GM18861 (cell line): Measurements from ENCODE around the gene SDCCAG8.

Experiments
- ATAC-seq: cut with Tn5 transposase; IDR thresholded peaks from one replicate; pipeline ENCODE4 v1.9.1; 2021; ENCODE audit not compliant: unreplicated experiment

Gene SDCCAG8

DNA sequence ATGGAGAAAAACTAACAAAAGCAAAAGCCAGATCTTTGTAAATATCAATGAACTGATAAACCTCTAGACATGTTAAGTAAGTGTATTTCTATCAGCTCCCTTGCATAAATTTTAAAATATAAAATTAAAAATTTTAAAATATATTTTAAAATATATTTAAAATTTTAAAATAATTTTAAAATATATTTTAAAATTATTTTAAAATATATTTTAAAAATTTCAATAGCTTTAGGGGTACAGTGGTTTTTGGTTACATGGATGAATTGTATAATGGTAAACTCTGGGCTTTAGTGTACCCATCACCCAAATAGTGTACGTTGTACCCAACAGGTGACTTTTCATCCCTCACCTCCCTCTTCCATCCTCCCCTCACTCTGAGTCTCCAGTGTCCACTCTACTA lies 279.2 kb downstream of the SDCCAG8 start:
- no peak for ATAC-seq

DNA sequence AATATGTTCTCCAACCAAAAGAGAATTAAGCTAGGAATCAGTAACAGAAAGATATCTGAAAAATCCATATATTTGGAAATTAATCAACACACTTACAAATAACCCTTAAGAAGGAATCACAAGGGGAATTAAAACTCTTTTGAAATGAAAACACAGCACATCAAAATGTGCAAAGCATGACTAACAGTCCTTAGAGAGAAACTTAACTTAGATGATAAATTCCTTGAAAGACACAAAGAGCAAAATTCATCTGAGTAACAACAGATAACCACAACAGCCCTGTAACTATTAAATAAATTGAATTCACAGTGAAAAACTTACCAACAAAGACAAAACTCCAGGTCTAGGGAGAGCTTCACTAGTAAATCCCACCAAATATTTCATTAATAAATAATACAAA lies 283.8 kb downstream of the SDCCAG8 start:
- ATAC-seq: no peak

DNA sequence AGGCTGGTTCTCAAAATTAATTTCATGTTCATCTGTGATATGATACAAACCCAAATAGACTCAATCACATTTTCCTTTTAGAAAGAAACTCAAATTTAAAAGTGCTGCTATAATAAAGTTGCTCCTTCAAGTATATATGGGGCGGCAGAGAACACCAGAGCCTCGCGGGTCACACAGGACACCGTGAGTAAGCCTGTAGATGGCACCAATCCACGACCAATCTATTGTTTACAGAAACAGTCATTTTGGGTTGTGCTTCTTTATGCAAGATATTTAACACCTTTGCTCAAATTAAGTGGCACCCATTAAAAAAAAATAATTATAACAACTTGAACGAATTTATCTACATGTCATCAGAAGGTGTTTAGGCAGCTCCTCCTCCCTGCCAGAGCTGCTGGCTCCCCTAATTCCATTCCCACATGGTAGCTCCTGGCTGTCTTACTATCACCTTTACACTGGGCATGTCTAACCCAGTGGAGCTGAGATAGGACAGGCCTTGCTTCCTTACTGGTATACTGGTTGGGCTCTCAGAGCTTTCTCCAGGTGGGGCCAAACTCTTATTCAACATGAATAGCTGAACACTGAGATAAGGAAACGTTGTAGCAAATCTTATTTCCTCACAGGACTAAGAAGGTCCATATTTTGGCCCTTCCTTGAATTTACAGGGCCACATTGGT lies 287.0 kb downstream of the SDCCAG8 start:
- no peak for ATAC-seq

DNA sequence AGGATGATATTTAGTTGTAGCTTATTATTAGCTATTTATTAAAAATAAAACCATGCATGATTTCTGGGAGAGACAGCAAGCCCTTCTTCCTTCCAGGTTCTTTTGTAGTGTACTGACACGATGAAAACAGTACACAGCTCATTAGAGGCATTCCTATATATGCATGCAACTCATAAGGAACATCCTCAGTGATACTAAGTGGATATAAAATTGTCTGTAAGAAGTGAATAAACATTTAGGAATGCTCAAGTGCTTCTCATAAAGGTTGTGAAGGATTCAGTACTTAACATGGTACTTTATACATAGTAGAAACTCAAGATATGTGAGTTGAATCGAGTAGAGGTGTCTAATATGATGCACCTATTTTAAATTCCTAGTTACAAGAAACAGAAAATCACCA lies 287.7 kb downstream of the SDCCAG8 start:
- no peak for ATAC-seq

DNA sequence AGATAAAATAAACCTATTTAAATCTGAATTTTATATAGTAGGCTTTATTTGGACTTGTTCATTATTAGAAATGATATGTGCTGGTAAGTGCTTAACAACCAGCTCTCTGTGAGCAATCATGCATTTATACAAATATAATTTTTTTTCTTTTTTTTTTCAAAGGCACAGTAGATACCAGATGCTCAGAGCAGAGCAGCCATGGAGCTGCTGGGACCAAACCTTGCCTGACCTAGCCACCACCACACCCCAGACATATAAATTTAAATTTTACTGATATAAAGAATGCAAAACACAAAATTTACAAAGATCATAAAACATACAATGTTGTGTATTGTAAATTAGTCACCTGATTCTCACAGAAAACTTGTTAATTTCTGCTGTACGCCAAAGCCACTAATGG lies 290.6 kb downstream of the SDCCAG8 start:
- ATAC-seq: no peak

DNA sequence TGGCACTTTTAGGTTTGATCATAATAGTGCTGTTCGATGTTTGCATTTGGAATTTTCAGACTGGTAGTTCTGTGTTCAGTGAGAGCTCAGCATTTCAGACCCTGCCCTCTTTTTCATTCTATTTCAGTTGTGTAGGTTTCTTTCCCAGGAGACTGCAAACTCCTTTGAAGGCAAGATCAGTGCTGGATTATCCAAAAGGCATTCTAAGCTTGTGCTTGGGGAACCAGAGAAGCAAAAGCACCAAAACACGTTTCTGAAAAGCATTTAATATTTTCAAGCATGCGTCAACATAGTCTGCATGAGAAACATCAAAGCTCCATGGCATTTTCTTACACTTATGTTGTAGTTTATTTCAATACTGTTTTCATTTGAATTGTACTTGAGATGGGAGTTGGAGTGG lies 292.1 kb downstream of the SDCCAG8 start:
- no peak for ATAC-seq

DNA sequence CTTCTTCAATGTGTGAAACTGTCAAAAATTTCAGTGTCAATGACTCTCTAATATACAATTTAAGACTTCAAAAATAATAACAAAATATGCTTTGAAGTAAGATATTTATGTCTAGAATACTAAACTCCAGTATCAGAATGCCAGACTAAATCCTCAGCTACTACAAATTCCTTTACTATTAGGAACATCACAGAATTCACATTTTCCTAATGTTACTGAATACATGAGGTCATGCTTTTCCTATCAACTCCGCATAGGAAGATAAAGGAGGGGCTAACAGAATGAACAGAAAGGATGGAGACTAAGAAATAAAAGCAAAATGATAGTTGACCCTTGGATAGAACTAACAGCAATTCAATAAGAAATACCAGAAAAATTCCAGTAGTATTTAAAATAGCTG lies 292.7 kb downstream of the SDCCAG8 start:
- ATAC-seq: no peak

DNA sequence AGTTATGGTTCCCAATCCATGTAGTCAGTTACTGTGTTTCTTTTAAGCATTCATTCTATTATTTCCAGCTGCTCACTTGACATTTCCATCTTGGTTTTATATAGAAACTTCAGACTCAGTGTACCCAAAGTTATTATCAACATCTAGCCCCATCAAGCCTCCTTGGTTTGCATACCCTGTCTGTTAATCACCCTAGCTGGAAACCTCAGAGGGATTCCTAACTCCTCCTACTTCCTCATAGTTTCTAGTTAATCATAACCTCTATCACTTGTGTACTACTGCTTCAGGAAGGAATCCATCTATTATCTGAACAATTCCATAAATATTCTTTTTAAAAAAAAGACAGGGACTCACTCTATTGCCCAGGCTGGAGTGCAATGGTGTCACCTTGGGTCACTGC lies 293.3 kb downstream of the SDCCAG8 start:
- no peak for ATAC-seq
